Activated naive CD8-positive, alpha-beta T cell (primary cell): Measurements from ENCODE around the gene OR51A4.

Experiments used
- H3K27ac Mint-ChIP-seq: one replicate; pipeline ENCODE4 v1.8.0; 2021; ENCODE audit warnings: mixed read lengths
- H3K27me3 Mint-ChIP-seq: one replicate; pipeline ENCODE4 v1.8.0; 2021; ENCODE audit warnings: mixed read lengths
- H3K36me3 Mint-ChIP-seq: one replicate; pipeline ENCODE4 v1.8.0; 2021; ENCODE audit warnings: mixed read lengths
- H3K4me1 Mint-ChIP-seq: one replicate; pipeline ENCODE4 v1.8.0; 2021; ENCODE audit warnings: low read depth, mixed read lengths
- H3K4me3 Mint-ChIP-seq: one replicate; pipeline ENCODE4 v1.8.0; 2021; ENCODE audit warnings: mild to moderate bottlenecking, mixed read lengths
- H3K9me3 Mint-ChIP-seq: one replicate; pipeline ENCODE4 v1.8.0; 2021; ENCODE audit warnings: low read depth, mixed read lengths

Gene OR51A4

GRCh38 chr11:4921796-4922195, 25.6 kb downstream of the OR51A4 start:
- H3K27me3 Mint-ChIP-seq, result peaks cover 10% of the 10 kb centered on the region
- H3K4me1 Mint-ChIP-seq, result no peaks in the 10 kb centered on the region
- no peak overlapping the region for H3K27ac Mint-ChIP-seq
- no peaks in the 10 kb centered on the region for H3K9me3 Mint-ChIP-seq
- H3K36me3 Mint-ChIP-seq, result no peaks in the 10 kb centered on the region
- H3K4me3 Mint-ChIP-seq, result no peak overlapping the region

GRCh38 chr11:4919250-4919649, 28.2 kb downstream of the OR51A4 start, which contains the start of gene OR51G2:
OR51G2 (minus strand) TSS chr11:4919350; CDS start chr11:4915663, 3,687 bp downstream.
- Mint-ChIP-seq H3K36me3 (no peaks in the 10 kb centered on the region), H3K9me3 (no peaks in the 10 kb centered on the region), H3K27me3 (peaks cover 7% of the 10 kb centered on the region), H3K4me1 (no peaks in the 10 kb centered on the region), H3K4me3 (no peak within 1 kb of the TSS), H3K27ac (no peak within 1 kb of the TSS)

- Mint-ChIP-seq H3K36me3 (no peaks in the 10 kb centered on the region), H3K4me1 (no peaks in the 10 kb centered on the region), H3K27ac (no peak overlapping the region), H3K4me3 (no peak overlapping the region), H3K9me3 (no peaks in the 10 kb centered on the region), H3K27me3 (no peaks in the 10 kb centered on the region)
Observed at GRCh38 chr11:4916581-4916980, 30.8 kb downstream of the OR51A4 start.

GRCh38 chr11:4903484-4903883, 43.9 kb downstream of the OR51A4 start, which contains the start of gene OR51A7:
OR51A7 (plus strand) TSS chr11:4903783; CDS start chr11:4907370, 3,587 bp downstream.
- Mint-ChIP-seq H3K36me3 (no peaks in the 10 kb centered on the region), H3K27me3 (no peaks in the 10 kb centered on the region), H3K4me3 (no peak within 1 kb of the TSS), H3K27ac (no peak within 1 kb of the TSS), H3K4me1 (no peaks in the 10 kb centered on the region), H3K9me3 (no peaks in the 10 kb centered on the region)
